ENCODE measurements around the gene ARMC3. TPM values are rescaled to one million over a fixed set of nuclear protein-coding genes. Genes with fewer than 3 reads are reported as not detected.

Gene ARMC3
- total RNA-seq, 2 experiments from 2014 or later = not detected

DNA sequence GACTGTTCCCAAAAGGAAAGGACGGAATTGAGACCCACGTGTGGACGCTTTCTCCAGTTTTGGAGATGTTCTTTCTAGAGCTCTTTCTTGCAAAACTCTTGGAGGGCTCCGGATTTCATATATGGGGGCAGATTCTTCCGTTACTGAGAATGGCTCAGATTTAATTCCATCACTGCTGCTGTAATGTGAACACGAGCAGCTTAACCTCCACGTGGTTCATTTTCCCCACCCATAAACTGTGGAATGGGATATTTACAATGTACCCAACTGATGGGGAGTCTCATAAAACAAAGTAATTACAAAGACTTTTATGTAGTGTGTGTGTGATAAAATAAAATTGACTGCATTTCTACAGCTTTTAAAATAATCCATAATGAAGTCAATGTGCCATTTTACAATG lies 152.4 kb downstream of the ARMC3 start:
- no peak for DNase-seq (ENCODE audit: low spot score)
- Histone ChIP-seq H2AFZ (ENCODE audit: low read length) (no peak overlapping the region), H3K4me3 (ENCODE audit: low read depth, low read length, poor library complexity, severe bottlenecking) (no peak overlapping the region), H3K4me1 (ENCODE audit: insufficient read depth, low read length, poor library complexity, severe bottlenecking) (no peaks in the 10 kb centered on the region), H3K9me2 (ENCODE audit: insufficient read depth, low read length) (no peaks in the 10 kb centered on the region), H3K79me2 (ENCODE audit: insufficient read depth, low read depth, low read length) (no peaks in the 10 kb centered on the region), H3K27ac (ENCODE audit: low read depth, low read length, poor library complexity, severe bottlenecking) (no peak overlapping the region), H3K36me3 (ENCODE audit: insufficient read depth, low read length) (no peaks in the 10 kb centered on the region), H3K9me3 (ENCODE audit: low read length) (no peaks in the 10 kb centered on the region), H3K4me2 (ENCODE audit: low read length) (no peak overlapping the region), H4K20me1 (ENCODE audit: insufficient read depth, low read length) (no peaks in the 10 kb centered on the region)
- POLR2A ChIA-PET = interaction anchor here (0.5 kb wide), 1 partner anchor 17 kb away, joined by 3 read pairs; no protein-coding TSS in a partner anchor
- no peak for TF ChIP-seq EZH2phosphoT487 (IDR thresholded peaks at IDR 0.05; ENCODE audit: borderline replicate concordance, low read depth, low read length)
- no peak for TF ChIP-seq CTCF (conservative IDR thresholded peaks at IDR 0.05; ENCODE audit: low read length)
- CTCF ChIA-PET (ENCODE audit: unreplicated experiment) = no interaction called here
- no TSS peak for BruUV-seq (replicated peaks)
- intact Hi-C loops (cut with micrococcal nuclease; ENCODE audit: unreplicated experiment) = no loop called here

DNA sequence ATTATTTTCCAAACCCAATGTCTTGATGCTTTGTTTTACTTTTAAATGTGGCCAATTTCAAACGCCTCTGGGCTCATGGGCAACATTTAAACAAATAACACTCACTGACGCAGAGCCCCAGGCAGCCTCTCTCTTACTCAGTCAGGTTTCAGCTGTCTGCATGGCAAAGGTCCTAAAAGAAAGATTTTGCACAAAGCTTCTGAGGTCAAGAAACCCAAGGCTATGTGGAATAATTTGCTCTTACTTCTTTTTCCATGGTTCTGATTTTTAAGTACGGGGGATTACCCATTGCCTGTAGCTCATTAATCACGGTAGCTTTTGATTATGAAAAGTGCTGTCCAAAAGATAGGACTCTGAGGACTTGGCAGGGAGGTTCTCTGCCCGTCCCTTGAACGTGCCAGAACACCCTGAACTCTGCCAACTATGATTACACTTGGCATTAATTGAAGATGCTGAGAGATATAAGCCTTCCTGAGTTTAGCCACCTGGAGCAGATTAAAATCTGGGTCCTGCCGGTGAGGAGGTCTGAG lies 153.4 kb downstream of the ARMC3 start:
- no TSS peak for BruUV-seq (replicated peaks)
- intact Hi-C loops (cut with micrococcal nuclease; ENCODE audit: unreplicated experiment) = no loop called here

More for the DNA sequence above, 153.4 kb downstream of the ARMC3 start:
- no peak overlapping the region for H3K4me3 ChIP-seq (ENCODE audit: low read depth, low read length, poor library complexity, severe bottlenecking)
- no peaks in the 10 kb centered on the region for H3K4me1 ChIP-seq (ENCODE audit: insufficient read depth, low read length, poor library complexity, severe bottlenecking)
- no peak overlapping the region for H3K27ac ChIP-seq (ENCODE audit: low read depth, low read length, poor library complexity, severe bottlenecking)
- no peaks in the 10 kb centered on the region for H4K20me1 ChIP-seq (ENCODE audit: insufficient read depth, low read length)
- no peaks in the 10 kb centered on the region for H3K9me3 ChIP-seq (ENCODE audit: low read length)
- H3K79me2 ChIP-seq (ENCODE audit: insufficient read depth, low read depth, low read length) = no peaks in the 10 kb centered on the region
- H2AFZ ChIP-seq (ENCODE audit: low read length) = no peak overlapping the region
- DNase-seq (ENCODE audit: low spot score) = no peak
- H3K36me3 ChIP-seq (ENCODE audit: insufficient read depth, low read length) = no peaks in the 10 kb centered on the region
- no peaks in the 10 kb centered on the region for H3K9me2 ChIP-seq (ENCODE audit: insufficient read depth, low read length)
- ChIA-PET CTCF (ENCODE audit: unreplicated experiment) (no interaction called here), POLR2A (no interaction called here)
- no peak overlapping the region for H3K4me2 ChIP-seq (ENCODE audit: low read length)
- TF ChIP-seq CTCF (conservative IDR thresholded peaks at IDR 0.05; ENCODE audit: low read length) = no peak
- TF ChIP-seq EZH2phosphoT487 (IDR thresholded peaks at IDR 0.05; ENCODE audit: borderline replicate concordance, low read depth, low read length) = no peak

Data from OCI-LY7 (cell line).